Transverse colon (tissue), 4 donors: Measurements from ENCODE around the gene C12orf50. TPM values are rescaled to one million over a fixed set of nuclear protein-coding genes. Genes with fewer than 3 reads are reported as not detected.

Experiments used
- DNase-seq: peaks from one replicate; pipeline ENCODE4 v3.0.0-alpha.2; 2019
- H3K27ac ChIP-seq, 4 donors: fragments of 200-600 bp; sonication (generic); 2 replicates each; pipeline ENCODE4 v1.5.1; 2016 to 2018; ENCODE audit warnings: inconsistent platforms in 4 of 4
- H3K27me3 ChIP-seq: fragments of 200-600 bp; sonication (generic); 2 replicates; pipeline ENCODE4 v1.5.1; 2017; ENCODE audit warnings: inconsistent platforms
- H3K36me3 ChIP-seq, 4 donors: fragments of 200-600 bp; sonication (generic); 2 replicates each; pipeline ENCODE4 v1.5.1; 2017 to 2019; ENCODE audit warnings: inconsistent platforms in 4 of 4
- H3K4me1 ChIP-seq, 4 donors: fragments of 200-600 bp; sonication (generic); 2 replicates each; pipeline ENCODE4 v1.5.1; 2017 to 2020; ENCODE audit warnings: inconsistent platforms in 4 of 4
- H3K4me3 ChIP-seq, 4 donors: fragments of 200-600 bp; sonication (generic); 1 replicate in 1 of 4; 2 replicates in 3 of 4; pipeline versions ENCODE4 v1.5.1 to v1.6.1; 2017 to 2019; ENCODE audit warnings: inconsistent platforms in 4 of 4
- H3K9me3 ChIP-seq, 2 donors: fragments of 200-600 bp; sonication (generic); 2 replicates each; pipeline ENCODE4 v1.5.1; 2017 to 2019; ENCODE audit warnings: inconsistent platforms in 2 of 2
- EP300 ChIP-seq: sonication (generic); formaldehyde crosslinking; IDR thresholded peaks from one replicate; pipeline ENCODE4 v1.6.1; 2017; ENCODE audit warnings: antibody characterized with exemption, low read depth
- POLR2A ChIP-seq: fragments of 450-650 bp; IDR thresholded peaks from one replicate; pipeline ENCODE4 v1.6.1; 2016; ENCODE audit warnings: antibody characterized with exemption, mild to moderate bottlenecking, moderate library complexity
- POLR2AphosphoS5 ChIP-seq, 3 donors: sonication (generic); formaldehyde crosslinking; IDR thresholded peaks; one replicate each; pipeline ENCODE4 v1.6.1; 2016; ENCODE audit warnings: antibody characterized with exemption in 3 of 3
- WGBS, 2 donors: methylation state at CpG; one replicate each; pipeline ENCODE4 v1.1.5; 2018; ENCODE audit warnings: low coverage in 1 of 2; 5-methylcytosine and 5-hydroxymethylcytosine counted together
- in situ Hi-C, 4 donors: fragments of 200-750 bp; cut with MboI; loops; one replicate each; pipeline versions ENCODE4 v1.15.0 to v1.15.1; 2017; ENCODE audit warnings: low sequenced_read_pairs in 3 of 4, low pct_ligation_motif_present in 1 of 4, low pct_unique_long_range_greater_than_20kb in 1 of 4
- intact Hi-C: fragments of 100-400 bp; cut with DNase I; formaldehyde crosslinking; loops from one replicate; pipeline ENCODE4 v1.15.1; 2023; ENCODE audit warnings: low total_unique reads
- total RNA-seq, 4 donors: library from RNA; depleted of rRNA; stranded (reverse); fragments of >200 nt; gene quantifications; one replicate each; pipeline ENCODE4 v1.1.0, GENCODE V29; 2016
- TF ChIP-seq, protein P1 (sequence below), 5 experiments: fragments of 200-600 bp in 3 of 5; fragments of 450-650 bp in 2 of 5; sonication (generic) in 3 of 5; IDR thresholded peaks; 1 replicate in 2 of 5; 2 replicates in 3 of 5; pipeline ENCODE4 v1.5.1; 2016 to 2017; ENCODE audit warnings: antibody characterized with exemption in 5 of 5, inconsistent platforms in 3 of 5, mild to moderate bottlenecking in 2 of 5, moderate library complexity in 1 of 5

Gene C12orf50, protein sequence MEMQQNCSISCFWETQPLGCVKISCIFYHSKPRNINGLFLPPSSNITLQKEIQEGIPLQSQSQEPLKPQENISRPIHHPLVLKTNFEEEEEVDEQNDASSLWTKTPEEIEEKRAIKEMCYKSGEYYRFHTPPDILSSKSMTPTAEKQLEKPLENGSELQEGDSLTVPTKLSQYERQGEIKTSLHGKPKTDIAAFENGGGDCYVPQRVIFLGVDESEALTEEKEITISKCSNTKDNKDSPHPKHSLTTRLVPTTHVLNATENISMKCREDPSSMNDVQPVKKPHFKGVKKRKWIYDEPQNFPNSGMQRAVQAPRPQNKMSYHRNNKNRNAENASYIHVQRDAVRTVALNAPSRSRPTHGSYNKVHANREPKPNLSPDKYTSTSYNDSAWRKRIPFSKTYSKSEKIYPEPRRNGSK
- total RNA-seq, result not detected

DNA sequence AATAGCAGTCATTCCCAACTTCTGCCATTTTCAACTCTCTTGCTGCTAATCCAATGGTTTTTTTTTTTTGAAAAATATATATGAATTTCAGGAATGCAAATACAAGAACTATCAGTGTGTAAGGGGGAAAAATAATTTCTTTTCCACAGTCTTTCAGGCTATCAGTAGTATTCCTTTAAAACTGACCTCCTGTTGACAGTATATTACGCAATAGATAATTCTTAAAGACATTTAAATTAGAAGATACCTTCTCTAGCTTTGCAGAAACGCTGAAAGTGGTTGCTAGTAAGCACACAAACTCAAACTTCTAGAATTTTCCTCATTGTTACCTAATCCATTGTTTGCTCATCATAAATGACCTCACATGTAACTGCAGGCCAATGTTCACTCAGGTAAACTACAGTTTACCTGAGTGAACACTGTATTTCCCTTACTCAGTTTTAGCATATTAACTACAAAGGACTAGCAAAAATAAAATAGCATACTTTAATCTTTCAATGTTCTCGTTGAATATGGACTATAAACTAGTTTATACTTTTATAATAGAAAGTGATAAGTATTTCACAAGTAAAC, at the start of gene C12orf50:
C12orf50 (minus strand) TSS at position 309 of the 573 bp plus-strand sequence. CDS start 2,439 bp downstream, outside the sequence.
- in situ Hi-C loops, result no loop called here
- Histone ChIP-seq H3K4me1 (no peaks in the 10 kb centered on the region), H3K9me3 (no peaks in the 10 kb centered on the region), H3K4me3 (no peak within 1 kb of the TSS), H3K27me3 (no peaks in the 10 kb centered on the region), H3K36me3 (no peaks in the 10 kb centered on the region), H3K27ac (no peak within 1 kb of the TSS)
- 44 to 67% methylated on average over 2 to 3 of the region's 3 CpGs for WGBS, 2 donors
- no peak for DNase-seq
- intact Hi-C loops, result no loop called here
- TF ChIP-seq, protein P1, sequence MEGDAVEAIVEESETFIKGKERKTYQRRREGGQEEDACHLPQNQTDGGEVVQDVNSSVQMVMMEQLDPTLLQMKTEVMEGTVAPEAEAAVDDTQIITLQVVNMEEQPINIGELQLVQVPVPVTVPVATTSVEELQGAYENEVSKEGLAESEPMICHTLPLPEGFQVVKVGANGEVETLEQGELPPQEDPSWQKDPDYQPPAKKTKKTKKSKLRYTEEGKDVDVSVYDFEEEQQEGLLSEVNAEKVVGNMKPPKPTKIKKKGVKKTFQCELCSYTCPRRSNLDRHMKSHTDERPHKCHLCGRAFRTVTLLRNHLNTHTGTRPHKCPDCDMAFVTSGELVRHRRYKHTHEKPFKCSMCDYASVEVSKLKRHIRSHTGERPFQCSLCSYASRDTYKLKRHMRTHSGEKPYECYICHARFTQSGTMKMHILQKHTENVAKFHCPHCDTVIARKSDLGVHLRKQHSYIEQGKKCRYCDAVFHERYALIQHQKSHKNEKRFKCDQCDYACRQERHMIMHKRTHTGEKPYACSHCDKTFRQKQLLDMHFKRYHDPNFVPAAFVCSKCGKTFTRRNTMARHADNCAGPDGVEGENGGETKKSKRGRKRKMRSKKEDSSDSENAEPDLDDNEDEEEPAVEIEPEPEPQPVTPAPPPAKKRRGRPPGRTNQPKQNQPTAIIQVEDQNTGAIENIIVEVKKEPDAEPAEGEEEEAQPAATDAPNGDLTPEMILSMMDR (IDR thresholded peaks at IDR 0.05), result no peak
- TF ChIP-seq POLR2AphosphoS5 (IDR thresholded peaks at IDR 0.05) (no peak), EP300 (no peak), POLR2A (no peak)

DNA sequence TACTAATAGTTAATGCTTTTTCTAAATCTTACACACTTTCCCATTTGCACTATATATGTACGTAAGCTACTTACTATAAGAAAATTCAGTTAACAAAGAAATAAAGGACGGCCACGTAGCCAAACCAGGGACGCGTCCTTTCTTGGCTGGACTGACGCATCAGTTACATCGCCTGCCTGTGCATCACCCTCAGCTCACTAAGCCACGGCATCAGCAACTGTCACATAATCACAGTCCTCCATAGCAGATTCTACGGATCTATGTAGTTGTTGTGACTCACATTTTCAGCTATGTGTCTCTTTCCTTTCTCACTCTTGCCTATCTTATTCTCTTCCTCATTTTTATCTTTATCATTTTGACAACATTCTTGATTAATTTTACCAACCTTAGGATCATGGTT, 38.1 kb upstream of the C12orf50 start:
- intact Hi-C loops (no loop called here), in situ Hi-C loops (no loop called here)

DNA sequence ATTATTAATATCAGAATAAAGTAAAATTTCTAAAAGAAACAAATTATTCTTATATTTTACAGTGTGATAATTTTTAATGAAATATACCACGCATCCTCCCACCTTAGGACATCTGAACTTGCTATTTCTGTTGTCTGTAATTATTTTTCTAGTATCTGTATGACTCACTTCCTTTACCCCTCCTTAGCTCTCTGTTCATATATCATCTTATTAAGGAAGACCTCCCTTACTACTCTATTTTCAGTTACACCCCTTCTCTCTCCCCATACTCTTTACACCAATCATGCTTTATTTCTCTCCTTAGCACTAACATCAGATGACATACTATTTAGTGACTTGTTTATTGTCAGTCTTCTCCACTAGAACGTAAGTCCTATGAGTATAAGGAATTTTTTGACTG, 34.2 kb upstream of the C12orf50 start:
- no peak overlapping the region for H3K4me3 ChIP-seq
- 75 to 84% methylated on average over 2 of the region's 2 CpGs for WGBS, 2 donors
- DNase-seq, result no peak
- H3K36me3 ChIP-seq, result peaks cover 0 to 16% (median 2%) of the 10 kb centered on the region in 4 donors
- H3K27me3 ChIP-seq, result no peaks in the 10 kb centered on the region
- no peaks in the 10 kb centered on the region for H3K9me3 ChIP-seq
- in situ Hi-C loops, result no loop called here
- no peak overlapping the region for H3K27ac ChIP-seq
- no peaks in the 10 kb centered on the region for H3K4me1 ChIP-seq
- no peak for TF ChIP-seq EP300
- intact Hi-C loops, result no loop called here

More for the DNA sequence above, 38.1 kb upstream of the C12orf50 start:
- WGBS, 2 donors, result 97% methylated on average over 9 of the region's 9 CpGs
- Histone ChIP-seq H3K4me1 (no peaks in the 10 kb centered on the region), H3K27me3 (no peaks in the 10 kb centered on the region), H3K9me3 (no peaks in the 10 kb centered on the region), H3K4me3 (no peak overlapping the region), H3K36me3 (peaks cover 0 to 6% (median 0%) of the 10 kb centered on the region in 4 donors), H3K27ac (no peak overlapping the region)
- TF ChIP-seq, protein P1 (IDR thresholded peaks at IDR 0.05), result no peak
- no peak for TF ChIP-seq POLR2AphosphoS5 (IDR thresholded peaks at IDR 0.05)
- TF ChIP-seq POLR2A, result no peak
- no peak for DNase-seq

DNA sequence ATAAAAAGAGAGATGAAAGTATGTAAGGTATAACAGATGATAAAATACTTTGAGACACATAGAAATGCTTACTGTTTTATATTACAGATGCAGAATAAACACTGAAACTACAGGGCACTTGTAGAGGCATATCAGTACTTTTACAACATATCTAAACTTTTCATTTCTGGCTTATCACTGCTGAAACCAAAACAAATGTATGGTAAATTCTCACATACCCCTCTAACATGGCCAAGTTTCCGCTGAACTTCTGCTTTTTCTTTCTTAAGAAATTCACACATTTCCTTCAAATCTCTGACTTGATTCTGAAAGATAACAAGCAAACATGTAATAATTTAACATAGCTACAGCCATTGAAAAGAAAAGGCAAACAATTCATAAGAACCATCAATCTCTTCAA, 33.3 kb upstream of the C12orf50 start:
- Histone ChIP-seq H3K36me3 (peaks cover 0 to 16% (median 2%) of the 10 kb centered on the region in 4 donors), H3K4me1 (no peaks in the 10 kb centered on the region), H3K27me3 (no peaks in the 10 kb centered on the region), H3K9me3 (no peaks in the 10 kb centered on the region), H3K4me3 (no peak overlapping the region), H3K27ac (no peak overlapping the region)
- no peak for TF ChIP-seq POLR2A
- TF ChIP-seq POLR2AphosphoS5 (IDR thresholded peaks at IDR 0.05), result no peak
- no peak for TF ChIP-seq EP300
- TF ChIP-seq, protein P1 (IDR thresholded peaks at IDR 0.05), result no peak
- in situ Hi-C loops, result no loop called here
- 68 to 86% methylated on average over 1 of the region's 1 CpG for WGBS, 2 donors
- intact Hi-C loops, result no loop called here
- DNase-seq, result no peak
